ENCODE measurements around the gene KCNMA1. TPM values are rescaled to one million over a fixed set of nuclear protein-coding genes. Genes with fewer than 3 reads are reported as not detected.

Gene KCNMA1
- polyA plus RNA-seq, 1 donor from 2014 or later = 60.8 TPM

DNA sequence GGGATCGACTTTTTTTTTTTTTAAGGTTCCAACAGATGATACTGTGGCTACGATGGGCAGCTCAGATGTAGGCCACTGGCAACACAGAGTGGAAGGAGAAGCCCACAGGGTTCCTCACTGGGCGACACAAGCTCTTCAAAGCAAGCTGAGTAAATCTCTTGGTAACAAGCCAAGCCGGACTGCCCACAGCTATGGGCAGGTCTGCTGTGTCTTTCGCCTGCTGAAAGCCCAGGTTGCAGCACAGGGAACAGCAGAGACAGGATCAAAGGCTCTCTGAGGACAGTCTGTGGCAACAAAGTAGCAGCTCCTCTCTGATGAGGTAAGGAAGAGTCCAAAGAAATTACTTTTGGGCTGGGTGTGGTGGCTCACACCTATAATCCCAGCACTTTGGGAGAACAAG lies 83.6 kb downstream of the KCNMA1 start:
- no peak overlapping the region for H3K9ac ChIP-seq (ENCODE audit: low read length)
- no peaks in the 10 kb centered on the region for H3K79me2 ChIP-seq (replicated peaks; ENCODE audit: insufficient read depth, low read length)
- H3K9me3 ChIP-seq (ENCODE audit: low read length) = no peaks in the 10 kb centered on the region
- H3K4me3 ChIP-seq (ENCODE audit: low read length) = no peak overlapping the region
- H3K4me2 ChIP-seq (ENCODE audit: low read length) = no peak overlapping the region
- H4K20me1 ChIP-seq (ENCODE audit: insufficient read depth) = no peaks in the 10 kb centered on the region
- H3K9me2 ChIP-seq (ENCODE audit: insufficient read depth, low read length) = no peaks in the 10 kb centered on the region
- no peaks in the 10 kb centered on the region for H3K36me3 ChIP-seq (ENCODE audit: insufficient read depth, low read length)
- H3K27ac ChIP-seq (ENCODE audit: low read length) = no peak overlapping the region
- H3F3A ChIP-seq (ENCODE audit: insufficient read depth, low read length, poor library complexity, severe bottlenecking) = no peaks in the 10 kb centered on the region
- no peaks in the 10 kb centered on the region for H3K27me3 ChIP-seq (ENCODE audit: insufficient read depth, low read depth, low read length)
- TF ChIP-seq RAD21 (conservative IDR thresholded peaks at IDR 0.05) (no peak), MXI1 (conservative IDR thresholded peaks at IDR 0.05; ENCODE audit: poor library complexity, severe bottlenecking) (no peak), EZH2 (IDR thresholded peaks at IDR 0.05; ENCODE audit: borderline replicate concordance, insufficient read depth, low read length, poor library complexity, severe bottlenecking) (no peak), TAF1 (IDR thresholded peaks at IDR 0.05; ENCODE audit: low read depth) (no peak), SMC3 (conservative IDR thresholded peaks at IDR 0.05; ENCODE audit: poor library complexity) (no peak), EP300 (conservative IDR thresholded peaks at IDR 0.05; ENCODE audit: poor library complexity, severe bottlenecking) (no peak), REST (IDR thresholded peaks at IDR 0.05; ENCODE audit: borderline replicate concordance) (no peak), POLR2AphosphoS5 (IDR thresholded peaks at IDR 0.05) (no peak)
- TF ChIP-seq, protein P1, sequence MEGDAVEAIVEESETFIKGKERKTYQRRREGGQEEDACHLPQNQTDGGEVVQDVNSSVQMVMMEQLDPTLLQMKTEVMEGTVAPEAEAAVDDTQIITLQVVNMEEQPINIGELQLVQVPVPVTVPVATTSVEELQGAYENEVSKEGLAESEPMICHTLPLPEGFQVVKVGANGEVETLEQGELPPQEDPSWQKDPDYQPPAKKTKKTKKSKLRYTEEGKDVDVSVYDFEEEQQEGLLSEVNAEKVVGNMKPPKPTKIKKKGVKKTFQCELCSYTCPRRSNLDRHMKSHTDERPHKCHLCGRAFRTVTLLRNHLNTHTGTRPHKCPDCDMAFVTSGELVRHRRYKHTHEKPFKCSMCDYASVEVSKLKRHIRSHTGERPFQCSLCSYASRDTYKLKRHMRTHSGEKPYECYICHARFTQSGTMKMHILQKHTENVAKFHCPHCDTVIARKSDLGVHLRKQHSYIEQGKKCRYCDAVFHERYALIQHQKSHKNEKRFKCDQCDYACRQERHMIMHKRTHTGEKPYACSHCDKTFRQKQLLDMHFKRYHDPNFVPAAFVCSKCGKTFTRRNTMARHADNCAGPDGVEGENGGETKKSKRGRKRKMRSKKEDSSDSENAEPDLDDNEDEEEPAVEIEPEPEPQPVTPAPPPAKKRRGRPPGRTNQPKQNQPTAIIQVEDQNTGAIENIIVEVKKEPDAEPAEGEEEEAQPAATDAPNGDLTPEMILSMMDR (IDR thresholded peaks at IDR 0.05; ENCODE audit: poor library complexity, severe bottlenecking) = no peak
- no peak overlapping the region for H2AFZ ChIP-seq (ENCODE audit: low read depth, low read length)

DNA sequence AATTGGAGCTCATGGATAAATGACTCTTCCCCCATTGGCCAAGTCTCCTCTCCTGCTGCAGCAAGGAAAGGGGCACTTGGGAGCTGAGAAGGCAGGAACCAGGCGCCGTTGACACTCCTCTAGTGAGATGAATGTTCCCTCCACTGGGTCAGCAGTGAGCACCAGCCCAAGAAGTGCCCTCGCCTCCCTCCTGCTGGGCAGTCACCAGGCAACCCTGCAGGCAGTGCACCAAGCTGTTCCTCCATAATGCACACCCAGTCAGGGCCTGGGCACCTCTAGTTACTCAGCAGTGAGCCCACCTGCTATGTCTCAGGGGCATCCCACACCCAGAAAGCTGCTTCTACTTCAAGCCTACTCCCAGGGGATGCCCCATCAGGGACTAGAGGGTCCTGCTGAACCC lies 84.3 kb downstream of the KCNMA1 start:
- Histone ChIP-seq H3K4me3 (ENCODE audit: low read length) (no peak overlapping the region), H2AFZ (ENCODE audit: low read depth, low read length) (no peak overlapping the region), H3K9me3 (ENCODE audit: low read length) (no peaks in the 10 kb centered on the region), H3K4me2 (ENCODE audit: low read length) (no peak overlapping the region), H3K79me2 (replicated peaks; ENCODE audit: insufficient read depth, low read length) (no peaks in the 10 kb centered on the region), H3K9me2 (ENCODE audit: insufficient read depth, low read length) (no peaks in the 10 kb centered on the region), H3K36me3 (ENCODE audit: insufficient read depth, low read length) (no peaks in the 10 kb centered on the region), H3K27me3 (ENCODE audit: insufficient read depth, low read depth, low read length) (no peaks in the 10 kb centered on the region), H4K20me1 (ENCODE audit: insufficient read depth) (no peaks in the 10 kb centered on the region), H3K27ac (ENCODE audit: low read length) (no peak overlapping the region), H3F3A (ENCODE audit: insufficient read depth, low read length, poor library complexity, severe bottlenecking) (no peaks in the 10 kb centered on the region), H3K9ac (ENCODE audit: low read length) (no peak overlapping the region)
- TF ChIP-seq, protein P1 (IDR thresholded peaks at IDR 0.05; ENCODE audit: poor library complexity, severe bottlenecking) = no peak
- no peak for TF ChIP-seq REST (IDR thresholded peaks at IDR 0.05; ENCODE audit: borderline replicate concordance)
- no peak for TF ChIP-seq SMC3 (conservative IDR thresholded peaks at IDR 0.05; ENCODE audit: poor library complexity)
- TF ChIP-seq EP300 (conservative IDR thresholded peaks at IDR 0.05; ENCODE audit: poor library complexity, severe bottlenecking) = no peak
- TF ChIP-seq MXI1 (conservative IDR thresholded peaks at IDR 0.05; ENCODE audit: poor library complexity, severe bottlenecking) = no peak
- no peak for TF ChIP-seq TAF1 (IDR thresholded peaks at IDR 0.05; ENCODE audit: low read depth)

All from neural cell (in vitro differentiated cells).